Upper lobe of right lung (tissue), 1 donor: ENCODE data around the gene WDR11. TPM values are rescaled to one million over a fixed set of nuclear protein-coding genes. Genes with fewer than 3 reads are reported as not detected.

ENCODE experiments used
- ATAC-seq: fragments of 200-7000 bp; cut with Tn5 transposase; one replicate; pipeline ENCODE4 v1.9.1; 2020; ENCODE audit warnings: mild to moderate bottlenecking, moderate library complexity
- DNase-seq: peaks from one replicate; pipeline ENCODE4 v3.0.0-alpha.2; 2020
- H3K27ac ChIP-seq: fragments of 200-600 bp; one replicate; pipeline ENCODE4 v1.8.0; 2022
- H3K27me3 ChIP-seq: fragments of 200-600 bp; one replicate; pipeline ENCODE4 v1.8.0; 2022; ENCODE audit warnings: mild to moderate bottlenecking
- H3K36me3 ChIP-seq: fragments of 200-600 bp; one replicate; pipeline ENCODE4 v1.8.0; 2022
- H3K4me1 ChIP-seq: fragments of 200-600 bp; one replicate; pipeline ENCODE4 v1.8.0; 2022
- H3K4me3 ChIP-seq: fragments of 200-600 bp; one replicate; pipeline ENCODE4 v1.8.0; 2022; ENCODE audit warnings: mild to moderate bottlenecking
- H3K9me3 ChIP-seq: fragments of 200-600 bp; one replicate; pipeline ENCODE4 v1.8.0; 2022
- CTCF ChIP-seq: fragments of 200-600 bp; IDR thresholded peaks from one replicate; pipeline ENCODE4 v1.8.0; 2022; ENCODE audit warnings: antibody characterized with exemption
- intact Hi-C: fragments of 100-400 bp; cut with DNase I; formaldehyde crosslinking; loops from one replicate; pipeline ENCODE4 v1.11.0; 2022
- total RNA-seq: library from RNA; stranded (reverse); fragmentation: NEBNext Ultra II Directional; extraction: Animal tissue kit (Norgen Biotek cat#: 25700); gene quantifications from one replicate; pipeline ENCODE4 v1.2.1, GENCODE V29; 2021
- donor health status: DM: no; HTN: yes; CAD: no; lungs with severe emphysema.

Gene WDR11
- total RNA-seq, 1 donor from 2014 or later, result 46.0 TPM

DNA sequence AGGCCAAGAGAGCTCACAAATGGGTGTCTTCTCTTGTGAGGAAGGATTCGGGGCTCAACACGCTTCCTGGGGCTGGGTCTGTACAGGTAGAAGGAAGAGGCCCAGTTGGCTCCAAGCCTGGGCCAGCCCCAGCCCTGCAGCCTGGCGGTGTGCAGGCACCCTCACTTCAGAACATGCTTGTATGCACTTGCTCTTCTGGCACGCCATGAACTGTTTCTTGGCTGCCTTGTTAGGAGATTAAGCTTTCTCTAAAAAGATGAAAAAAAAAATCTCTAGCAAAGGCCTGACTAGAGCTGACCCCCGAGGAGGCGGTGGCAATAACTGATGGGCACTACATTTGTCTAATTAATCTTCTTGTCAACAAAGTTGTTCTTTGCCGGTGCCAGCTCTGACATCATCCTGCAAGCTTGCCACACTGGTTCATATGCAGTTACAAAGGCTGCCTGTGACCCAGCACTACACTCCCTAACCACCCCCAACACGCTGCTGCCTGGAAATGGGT, 94.7 kb downstream of the WDR11 start:
- no peak for TF ChIP-seq CTCF
- Histone ChIP-seq H3K9me3 (no peaks in the 10 kb centered on the region), H3K4me3 (no peak overlapping the region), H3K36me3 (no peaks in the 10 kb centered on the region), H3K27me3 (peaks cover 4% of the 10 kb centered on the region), H3K27ac (peak overlapping the region; percentile 42), H3K4me1 (peaks cover 8% of the 10 kb centered on the region)
- DNase-seq, result no peak
- peak; percentile 35 for ATAC-seq
- intact Hi-C loops, result loop anchor here (10.0 kb wide), 1 partner anchor 659 kb away; no protein-coding TSS in a partner anchor

DNA sequence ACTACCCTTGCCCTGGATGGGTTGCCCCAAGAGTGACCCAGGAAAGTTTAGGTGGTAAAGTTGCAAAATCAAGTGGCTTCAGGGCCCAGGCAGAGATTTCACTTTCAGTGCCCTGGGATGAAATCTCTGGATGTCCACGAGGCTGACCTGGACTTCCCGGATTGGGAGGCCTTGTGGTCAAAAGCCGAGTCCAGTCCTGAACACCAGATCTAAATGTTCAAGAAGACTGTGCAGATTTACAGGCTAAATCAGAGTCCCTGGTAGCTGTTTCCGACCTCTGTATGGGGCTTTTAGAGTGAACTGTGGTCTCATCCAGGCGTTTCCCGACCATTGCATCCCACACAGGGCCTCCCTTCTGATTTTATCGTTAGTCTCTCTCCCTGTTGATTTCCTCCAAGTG, 95.3 kb downstream of the WDR11 start:
- Histone ChIP-seq H3K27me3 (peaks cover 9% of the 10 kb centered on the region), H3K9me3 (no peaks in the 10 kb centered on the region), H3K36me3 (no peaks in the 10 kb centered on the region), H3K4me1 (peaks cover 8% of the 10 kb centered on the region), H3K27ac (no peak overlapping the region), H3K4me3 (no peak overlapping the region)
- intact Hi-C loops, result loop anchor here (10.0 kb wide), 1 partner anchor 658 kb away; no protein-coding TSS in a partner anchor
- DNase-seq (no peak), ATAC-seq (no peak)
- TF ChIP-seq CTCF, result no peak

DNA sequence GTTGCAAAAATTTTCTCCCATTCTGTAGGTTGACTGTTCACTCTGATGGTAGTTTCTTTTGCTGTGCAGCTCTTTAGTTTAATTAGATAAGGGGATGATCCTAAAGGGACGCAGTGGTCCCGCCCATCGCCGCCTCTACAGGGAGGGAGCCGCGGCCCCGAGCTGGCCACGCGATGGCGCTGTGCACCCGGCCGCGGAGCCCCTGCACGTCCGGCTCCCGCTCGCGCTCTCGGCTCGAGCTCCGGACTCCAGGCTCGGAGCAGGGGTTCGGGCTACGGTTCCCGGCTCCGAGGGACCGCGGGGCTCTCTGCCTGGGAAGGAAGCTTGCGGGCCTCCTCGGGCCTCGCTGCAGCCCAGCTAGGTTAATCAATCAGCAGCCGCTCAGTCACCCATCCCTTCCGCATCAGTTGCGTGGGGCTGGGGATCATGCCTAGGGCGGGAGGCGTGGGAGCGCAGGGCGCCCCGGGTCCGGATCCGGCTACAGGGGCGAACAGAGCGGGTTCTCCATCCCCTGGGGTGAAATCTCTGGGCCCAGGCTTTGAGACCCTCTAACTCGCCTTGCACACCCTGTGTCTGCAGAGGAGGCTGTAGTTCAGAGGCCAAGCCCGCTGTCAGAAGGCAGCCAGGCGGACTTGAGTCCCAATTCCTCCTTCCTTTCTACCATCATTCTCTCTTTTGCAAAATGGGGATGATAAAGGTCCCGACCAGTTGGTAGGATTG, 97.9 kb downstream of the WDR11 start:
- peak; percentile 78 for TF ChIP-seq CTCF
- Histone ChIP-seq H3K4me1 (no peaks in the 10 kb centered on the region), H3K4me3 (peak overlapping the region; percentile 32), H3K9me3 (no peaks in the 10 kb centered on the region), H3K27me3 (peaks cover 19% of the 10 kb centered on the region), H3K36me3 (no peaks in the 10 kb centered on the region), H3K27ac (no peak overlapping the region)
- DNase-seq (peak; percentile 75), ATAC-seq (peak; percentile 89)
- intact Hi-C loops, result loop anchor here (10.0 kb wide), 1 partner anchor 656 kb away; no protein-coding TSS in a partner anchor

DNA sequence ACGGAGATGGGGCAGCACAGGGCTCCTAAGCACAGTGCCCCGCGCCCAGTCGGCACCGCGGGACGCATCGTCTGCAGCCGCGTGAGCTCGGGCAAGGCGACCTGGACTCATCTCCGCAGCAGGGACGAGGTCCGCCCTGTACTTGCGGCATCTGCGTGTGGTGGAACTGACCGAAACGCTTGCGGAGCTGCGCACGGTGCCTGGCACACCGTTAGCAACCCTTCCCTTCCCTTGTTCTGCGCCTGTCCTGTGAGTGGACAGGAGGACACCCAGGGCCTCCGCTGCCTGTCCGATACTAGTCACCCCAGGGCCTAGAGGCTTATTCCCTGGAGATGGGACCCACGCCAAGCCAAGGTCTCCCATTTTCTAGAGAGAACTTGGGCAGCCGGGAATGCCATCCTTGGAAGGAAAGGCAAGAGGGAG, 98.5 kb downstream of the WDR11 start:
- DNase-seq, result no peak
- no peak for TF ChIP-seq CTCF
- Histone ChIP-seq H3K9me3 (no peaks in the 10 kb centered on the region), H3K4me1 (no peaks in the 10 kb centered on the region), H3K27ac (no peak overlapping the region), H3K27me3 (peaks cover 19% of the 10 kb centered on the region), H3K4me3 (peak overlapping the region; percentile 32), H3K36me3 (no peaks in the 10 kb centered on the region)
- ATAC-seq, result no peak
- intact Hi-C loops, result loop anchor here (10.0 kb wide), 1 partner anchor 655 kb away; no protein-coding TSS in a partner anchor

- H3K27me3 ChIP-seq, result peaks cover 19% of the 10 kb centered on the region
- peak overlapping the region; percentile 32 for H3K4me3 ChIP-seq
- no peak for ATAC-seq
- intact Hi-C loops, result no loop called here
- DNase-seq, result no peak
- H3K27ac ChIP-seq, result no peak overlapping the region
- TF ChIP-seq CTCF, result no peak
- no peaks in the 10 kb centered on the region for H3K9me3 ChIP-seq
- no peaks in the 10 kb centered on the region for H3K4me1 ChIP-seq
- no peaks in the 10 kb centered on the region for H3K36me3 ChIP-seq
Measured at GRCh38 chr10:120950051-120950561, 98.9 kb downstream of the WDR11 start.
